Measurements from ENCODE around the gene STAP1.
"Not testable (repeated sequence)": the region's sequence is repeated elsewhere in the genome, so short reads cannot be mapped to it uniquely, and the experiment has no call there.

STAP1 gene

DNA sequence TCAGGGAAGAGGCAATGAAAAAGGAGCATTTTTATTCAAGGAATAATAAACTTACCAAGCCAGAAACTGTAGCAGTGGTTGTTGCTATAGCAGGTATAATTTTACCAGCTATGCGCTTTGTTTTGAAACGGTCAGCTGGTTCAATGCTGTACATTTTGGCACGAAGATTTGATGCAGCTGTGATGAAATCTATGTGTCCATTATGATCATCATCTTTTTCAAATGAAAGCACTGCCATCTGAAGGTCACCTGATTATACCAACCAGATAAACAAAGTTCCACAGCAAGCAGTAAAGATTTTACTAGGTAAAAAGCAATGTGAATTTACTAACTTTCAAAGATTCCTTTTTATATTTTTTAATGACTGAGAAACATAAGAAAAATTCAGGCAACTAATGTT lies 66.4 kb downstream of the STAP1 start:
- TF ChIP-seq CTCF (IDR thresholded peaks at IDR 0.05; ENCODE audit: low read depth, low read length, poor library complexity, severe bottlenecking) (no peak), EZH2phosphoT487 (IDR thresholded peaks at IDR 0.05; ENCODE audit: borderline replicate concordance, low read length) (no peak)
- Histone ChIP-seq H3K9me3 (ENCODE audit: control insufficient read depth, insufficient read depth, low read length) (no peaks in the 10 kb centered on the region), H3K79me2 (ENCODE audit: control insufficient read depth, low read length) (no peaks in the 10 kb centered on the region), H3K9me2 (replicated peaks; ENCODE audit: control insufficient read depth, low read length) (no peaks in the 10 kb centered on the region), H3F3A (ENCODE audit: control insufficient read depth, insufficient read depth) (no peaks in the 10 kb centered on the region), H3K4me3 (ENCODE audit: low read length) (no peak overlapping the region), H3K4me2 (ENCODE audit: low read length) (no peak overlapping the region), H3K4me1 (ENCODE audit: control insufficient read depth, low read length) (no peaks in the 10 kb centered on the region), H4K20me1 (ENCODE audit: control insufficient read depth, insufficient read depth, low read depth, low read length) (no peaks in the 10 kb centered on the region), H3K27ac (ENCODE audit: low read depth, low read length) (no peak overlapping the region), H3K27me3 (ENCODE audit: control insufficient read depth, low read length) (no peaks in the 10 kb centered on the region), H3K36me3 (ENCODE audit: control insufficient read depth, low read length) (peaks cover 76% of the 10 kb centered on the region)

GRCh38 chr4:67632492-67632891 lies 74.0 kb downstream of the STAP1 start:
- no peaks in the 10 kb centered on the region for H3K27me3 ChIP-seq (ENCODE audit: control insufficient read depth, low read length)
- H3K4me2 ChIP-seq (ENCODE audit: low read length) = no peak overlapping the region
- H3F3A ChIP-seq (ENCODE audit: control insufficient read depth, insufficient read depth) = no peaks in the 10 kb centered on the region
- H3K4me1 ChIP-seq (ENCODE audit: control insufficient read depth, low read length) = no peaks in the 10 kb centered on the region
- no peak overlapping the region for H3K27ac ChIP-seq (ENCODE audit: low read depth, low read length)
- H3K36me3 ChIP-seq (ENCODE audit: control insufficient read depth, low read length) = peaks cover 66% of the 10 kb centered on the region
- no peak for TF ChIP-seq EZH2phosphoT487 (IDR thresholded peaks at IDR 0.05; ENCODE audit: borderline replicate concordance, low read length)
- TF ChIP-seq CTCF (IDR thresholded peaks at IDR 0.05; ENCODE audit: low read depth, low read length, poor library complexity, severe bottlenecking) = no peak
- no peak overlapping the region for H3K4me3 ChIP-seq (ENCODE audit: low read length)
- no peaks in the 10 kb centered on the region for H3K9me2 ChIP-seq (replicated peaks; ENCODE audit: control insufficient read depth, low read length)
- H3K79me2 ChIP-seq (ENCODE audit: control insufficient read depth, low read length) = no peaks in the 10 kb centered on the region
- H4K20me1 ChIP-seq (ENCODE audit: control insufficient read depth, insufficient read depth, low read depth, low read length) = no peaks in the 10 kb centered on the region
- no peaks in the 10 kb centered on the region for H3K9me3 ChIP-seq (ENCODE audit: control insufficient read depth, insufficient read depth, low read length)

DNA sequence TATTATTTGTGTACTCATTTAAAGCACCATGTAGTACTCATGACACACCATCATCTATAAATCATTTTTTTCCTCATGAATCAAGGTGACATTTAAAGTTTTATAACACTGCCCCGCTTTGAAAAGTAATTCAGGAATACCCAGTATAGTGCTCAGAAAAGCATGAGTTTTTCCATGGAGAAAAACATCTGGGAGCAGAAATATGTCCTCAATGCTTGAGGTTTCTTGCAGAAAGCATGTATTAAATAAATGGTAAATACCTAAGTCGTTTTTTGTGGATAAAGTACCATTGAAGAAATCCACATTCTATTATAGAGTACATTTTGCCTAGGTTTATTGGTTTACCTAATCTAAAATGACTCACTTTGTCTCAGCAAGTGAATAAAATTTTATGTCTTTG lies 76.2 kb downstream of the STAP1 start:
- H3K4me3 ChIP-seq (ENCODE audit: low read length) = no peak overlapping the region
- no peak overlapping the region for H3K27ac ChIP-seq (ENCODE audit: low read depth, low read length)
- no peak for TF ChIP-seq EZH2phosphoT487 (IDR thresholded peaks at IDR 0.05; ENCODE audit: borderline replicate concordance, low read length)
- no peak for TF ChIP-seq CTCF (IDR thresholded peaks at IDR 0.05; ENCODE audit: low read depth, low read length, poor library complexity, severe bottlenecking)
- H4K20me1 ChIP-seq (ENCODE audit: control insufficient read depth, insufficient read depth, low read depth, low read length) = no peaks in the 10 kb centered on the region
- no peaks in the 10 kb centered on the region for H3F3A ChIP-seq (ENCODE audit: control insufficient read depth, insufficient read depth)
- no peak overlapping the region for H3K4me2 ChIP-seq (ENCODE audit: low read length)
- H3K9me2 ChIP-seq (replicated peaks; ENCODE audit: control insufficient read depth, low read length) = no peaks in the 10 kb centered on the region
- H3K79me2 ChIP-seq (ENCODE audit: control insufficient read depth, low read length) = no peaks in the 10 kb centered on the region
- no peaks in the 10 kb centered on the region for H3K27me3 ChIP-seq (ENCODE audit: control insufficient read depth, low read length)
- no peaks in the 10 kb centered on the region for H3K4me1 ChIP-seq (ENCODE audit: control insufficient read depth, low read length)
- H3K36me3 ChIP-seq (ENCODE audit: control insufficient read depth, low read length) = peaks cover 61% of the 10 kb centered on the region
- no peaks in the 10 kb centered on the region for H3K9me3 ChIP-seq (ENCODE audit: control insufficient read depth, insufficient read depth, low read length)

- Histone ChIP-seq H3K79me2 (ENCODE audit: control insufficient read depth, low read length) (no peaks in the 10 kb centered on the region), H3K27ac (ENCODE audit: low read depth, low read length) (no peak overlapping the region), H3F3A (ENCODE audit: control insufficient read depth, insufficient read depth) (no peaks in the 10 kb centered on the region), H4K20me1 (ENCODE audit: control insufficient read depth, insufficient read depth, low read depth, low read length) (no peaks in the 10 kb centered on the region), H3K4me3 (ENCODE audit: low read length) (no peak overlapping the region), H3K4me2 (ENCODE audit: low read length) (no peak overlapping the region), H3K9me2 (replicated peaks; ENCODE audit: control insufficient read depth, low read length) (no peaks in the 10 kb centered on the region), H3K27me3 (ENCODE audit: control insufficient read depth, low read length) (no peaks in the 10 kb centered on the region), H3K36me3 (ENCODE audit: control insufficient read depth, low read length) (peaks cover 58% of the 10 kb centered on the region), H3K4me1 (ENCODE audit: control insufficient read depth, low read length) (no peaks in the 10 kb centered on the region), H3K9me3 (ENCODE audit: control insufficient read depth, insufficient read depth, low read length) (no peaks in the 10 kb centered on the region)
- TF ChIP-seq CTCF (IDR thresholded peaks at IDR 0.05; ENCODE audit: low read depth, low read length, poor library complexity, severe bottlenecking) = no peak
- no peak for TF ChIP-seq EZH2phosphoT487 (IDR thresholded peaks at IDR 0.05; ENCODE audit: borderline replicate concordance, low read length)
Observed at GRCh38 chr4:67635331-67635730, 76.8 kb downstream of the STAP1 start.

DNA sequence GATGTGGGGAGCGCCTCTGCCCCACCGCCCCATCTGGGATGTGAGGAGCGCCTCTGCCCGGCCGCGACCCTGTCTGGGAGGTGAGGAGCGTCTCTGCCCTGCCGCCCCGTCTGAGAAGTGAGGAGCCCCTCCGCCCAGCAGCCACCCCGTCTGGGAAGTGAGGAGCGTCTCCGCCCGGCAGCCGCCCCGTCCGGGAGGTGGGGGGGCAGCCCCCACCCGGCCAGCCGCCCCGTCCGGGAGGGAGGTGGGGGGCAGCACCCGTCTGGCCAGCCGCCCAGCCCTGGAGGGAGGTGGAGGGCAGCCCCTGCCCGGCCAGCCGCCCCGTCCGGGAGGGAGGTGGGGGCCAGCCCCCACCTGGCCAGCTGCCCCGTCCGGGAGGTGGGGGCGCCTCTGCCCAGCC lies 78.5 kb downstream of the STAP1 start:
- H3K27ac ChIP-seq (ENCODE audit: low read depth, low read length); H3K9me2 ChIP-seq (replicated peaks; ENCODE audit: control insufficient read depth, low read length); H3K9me3 ChIP-seq (ENCODE audit: control insufficient read depth, insufficient read depth, low read length); H3K27me3 ChIP-seq (ENCODE audit: control insufficient read depth, low read length); H3K4me3 ChIP-seq (ENCODE audit: low read length); H3K79me2 ChIP-seq (ENCODE audit: control insufficient read depth, low read length); H3K4me1 ChIP-seq (ENCODE audit: control insufficient read depth, low read length); H3F3A ChIP-seq (ENCODE audit: control insufficient read depth, insufficient read depth); H4K20me1 ChIP-seq (ENCODE audit: control insufficient read depth, insufficient read depth, low read depth, low read length); H3K4me2 ChIP-seq (ENCODE audit: low read length): not testable (repeated sequence)
- peaks cover 51% of the 10 kb centered on the region for H3K36me3 ChIP-seq (ENCODE audit: control insufficient read depth, low read length)

Measured in DOHH2 (cell line).